Neural cell (in vitro differentiated cells): Measurements from ENCODE around the gene UBC. TPM values are rescaled to one million over a fixed set of nuclear protein-coding genes. Genes with fewer than 3 reads are reported as not detected.

ENCODE experiments used
- H2AFZ ChIP-seq: fragments of 200-600, 300-800 bp; sonication (generic), shearing (Covaris generic); 2 replicates; pipeline ENCODE4 v1.6.0; 2014; ENCODE audit warnings: low read depth, mild to moderate bottlenecking, antibody characterized with exemption, low read length, moderate library complexity
- H3F3A ChIP-seq: fragments of 200-600 bp; shearing (Covaris generic); 2 replicates; pipeline ENCODE4 v1.6.1; 2016; ENCODE audit warnings: mild to moderate bottlenecking, moderate library complexity, mixed read lengths, antibody characterized with exemption, low read length; ENCODE audit not compliant: insufficient read depth, poor library complexity, severe bottlenecking
- H3K27ac ChIP-seq: fragments of 200-600, 300-800 bp; sonication (generic), shearing (Covaris generic); 2 replicates; pipeline ENCODE4 v1.5.1; 2014; ENCODE audit warnings: mild to moderate bottlenecking, low read length, moderate library complexity
- H3K27me3 ChIP-seq: fragments of 300-800, 200-600 bp; sonication (generic), shearing (Covaris generic); 2 replicates; pipeline ENCODE4 v1.6.0; 2014; ENCODE audit warnings: mild to moderate bottlenecking, low read depth, low read length, moderate library complexity; ENCODE audit not compliant: insufficient read depth
- H3K36me3 ChIP-seq: fragments of 300-800, 200-600 bp; sonication (generic), shearing (Covaris generic); 2 replicates; pipeline ENCODE4 v1.5.1; 2014; ENCODE audit warnings: mild to moderate bottlenecking, antibody characterized with exemption, low read length, moderate library complexity; ENCODE audit not compliant: insufficient read depth
- H3K4me2 ChIP-seq: fragments of 300-800, 200-600 bp; sonication (generic), shearing (Covaris generic); 2 replicates; pipeline ENCODE4 v1.6.0; 2014; ENCODE audit warnings: mild to moderate bottlenecking, low read length
- H3K4me3 ChIP-seq: fragments of 300-800, 200-600 bp; sonication (generic), shearing (Covaris generic); 2 replicates; pipeline ENCODE4 v1.5.1; 2014; ENCODE audit warnings: mild to moderate bottlenecking, low read length, moderate library complexity
- H3K79me2 ChIP-seq: fragments of 200-600 bp; shearing (Covaris generic); replicated peaks from 2 replicates; pipeline ENCODE4 v1.6.0; 2014; ENCODE audit warnings: mild to moderate bottlenecking, low read length, moderate library complexity; ENCODE audit not compliant: insufficient read depth
- H3K9ac ChIP-seq: fragments of 300-800, 200-600 bp; sonication (generic), shearing (Covaris generic); 2 replicates; pipeline ENCODE4 v1.6.1; 2016; ENCODE audit warnings: mild to moderate bottlenecking, low read length, mixed read lengths
- H3K9me2 ChIP-seq: fragments of 200-600 bp; shearing (Covaris generic); 2 replicates; pipeline ENCODE4 v1.6.1; 2016; ENCODE audit warnings: mild to moderate bottlenecking, low read length, mixed read lengths; ENCODE audit not compliant: insufficient read depth
- H3K9me3 ChIP-seq: fragments of 200-600, 300-800 bp; sonication (generic), shearing (Covaris generic); 2 replicates; pipeline ENCODE4 v1.6.1; 2016; ENCODE audit warnings: mild to moderate bottlenecking, mixed run types, low read length, moderate library complexity, mixed read lengths
- H4K20me1 ChIP-seq: fragments of 200-600 bp; shearing (Covaris generic); 2 replicates; pipeline ENCODE4 v1.6.1; 2016; ENCODE audit warnings: mild to moderate bottlenecking, mixed run types; ENCODE audit not compliant: insufficient read depth
- EP300 ChIP-seq: fragments of 450-650 bp; conservative IDR thresholded peaks from 2 replicates; pipeline ENCODE4 v1.6.1; 2014; ENCODE audit warnings: antibody characterized with exemption, mild to moderate bottlenecking, moderate library complexity; ENCODE audit not compliant: poor library complexity, severe bottlenecking
- EZH2 ChIP-seq: fragments of 200-600, 300-800 bp; shearing (Covaris generic), sonication (generic); IDR thresholded peaks from 2 replicates; pipeline ENCODE4 v1.6.1; 2014; ENCODE audit warnings: antibody characterized with exemption, low read length, borderline replicate concordance, mild to moderate bottlenecking; ENCODE audit not compliant: insufficient read depth, poor library complexity, severe bottlenecking
- MXI1 ChIP-seq: fragments of 450-650 bp; conservative IDR thresholded peaks from 2 replicates; pipeline ENCODE4 v1.6.1; 2014; ENCODE audit warnings: antibody characterized with exemption, mild to moderate bottlenecking; ENCODE audit not compliant: poor library complexity, severe bottlenecking
- POLR2AphosphoS5 ChIP-seq: IDR thresholded peaks from 2 replicates; pipeline ENCODE4 v1.6.1; 2012
- SMC3 ChIP-seq: fragments of 450-650 bp; conservative IDR thresholded peaks from 2 replicates; pipeline ENCODE4 v1.6.1; 2014; ENCODE audit warnings: antibody characterized with exemption, mild to moderate bottlenecking, moderate library complexity; ENCODE audit not compliant: poor library complexity
- TAF1 ChIP-seq: IDR thresholded peaks from 2 replicates; pipeline ENCODE4 v1.6.1; 2012; ENCODE audit warnings: low read depth
- polyA plus RNA-seq: library from polyadenylated mRNA; depleted of rRNA; stranded (reverse); fragments of >200 nt; gene quantifications from 2 replicates; pipeline ENCODE4 v1.2.3, GENCODE V29; 2014
- TF ChIP-seq, protein P1 (sequence below): fragments of 450-650 bp; IDR thresholded peaks from 2 replicates; pipeline ENCODE4 v1.5.1; 2014; ENCODE audit warnings: antibody characterized with exemption, mild to moderate bottlenecking, moderate library complexity; ENCODE audit not compliant: poor library complexity, severe bottlenecking
- TF ChIP-seq, protein P2 (sequence below): IDR thresholded peaks from 2 replicates; pipeline ENCODE4 v1.6.1; 2012; ENCODE audit warnings: borderline replicate concordance

Gene UBC
- polyA plus RNA-seq, 1 donor from 2014 or later: 1,177 TPM

DNA sequence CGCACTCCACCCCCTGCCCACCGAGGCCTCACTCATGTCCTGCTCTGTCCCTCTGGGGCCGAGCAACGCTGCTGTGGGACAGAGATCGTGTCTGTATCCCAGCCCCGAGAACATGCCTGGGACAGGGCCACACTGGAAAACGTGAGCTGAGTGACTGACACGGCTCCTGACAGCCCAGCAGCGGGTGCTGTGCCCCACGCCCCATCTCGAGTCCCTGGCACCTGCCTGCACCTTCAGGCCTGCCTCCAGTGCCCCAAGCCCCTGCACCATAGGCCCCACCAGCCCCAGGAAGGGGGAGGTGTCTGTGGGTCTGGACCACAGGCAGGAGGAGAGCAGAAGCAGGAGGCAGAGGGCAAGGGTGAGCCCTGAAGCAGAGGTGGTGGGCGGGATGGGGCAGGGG, 34.6 kb upstream of the UBC start:
- Histone ChIP-seq H2AFZ (no peak overlapping the region), H3K36me3 (no peaks in the 10 kb centered on the region), H3K4me3 (no peak overlapping the region)

DNA sequence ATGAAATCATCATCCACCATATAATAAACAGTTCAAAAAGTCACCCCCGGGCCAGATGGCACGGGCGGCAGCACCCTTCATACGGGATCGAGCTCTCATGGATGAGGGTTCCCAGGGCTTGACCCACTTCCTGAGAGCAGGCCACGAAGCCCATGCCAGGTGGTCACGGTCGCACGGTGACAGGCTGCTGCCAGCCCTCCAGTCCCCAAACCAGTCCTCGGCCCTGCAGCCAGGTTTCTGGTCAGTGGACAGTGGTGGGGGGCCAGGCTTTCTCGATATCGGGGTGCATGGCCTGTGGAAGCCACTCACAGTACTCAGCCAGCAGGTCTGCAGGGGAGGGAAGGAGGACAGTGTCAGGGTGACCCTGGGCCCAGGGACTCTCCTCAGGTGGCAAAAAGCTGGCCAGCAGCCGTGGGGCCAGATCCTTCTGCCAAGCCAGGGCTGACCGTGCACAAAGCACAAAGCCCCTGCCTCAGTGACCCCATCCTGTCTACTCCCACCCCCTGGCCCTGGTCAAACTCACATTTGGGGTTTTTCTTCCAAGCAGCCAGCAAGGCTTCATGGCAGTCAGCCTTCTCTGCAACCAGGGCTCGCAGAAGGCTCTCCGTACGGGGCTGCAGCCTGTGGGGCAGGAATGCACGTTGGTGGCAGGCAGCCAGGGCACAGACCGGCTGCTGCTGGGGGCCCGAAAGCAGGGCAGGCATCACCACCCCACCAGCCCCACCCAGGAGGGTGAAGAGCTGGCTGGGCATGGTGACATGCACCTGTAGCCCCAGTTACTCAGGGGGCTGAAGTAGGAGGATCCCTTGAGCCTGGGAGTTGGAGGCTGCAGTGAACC, 33.3 kb upstream of the UBC start:
- Histone ChIP-seq H3K9me2 (no peaks in the 10 kb centered on the region), H4K20me1 (no peaks in the 10 kb centered on the region)
- TF ChIP-seq EZH2 (no peak), POLR2AphosphoS5 (no peak), TAF1 (no peak)
- TF ChIP-seq, protein P1, sequence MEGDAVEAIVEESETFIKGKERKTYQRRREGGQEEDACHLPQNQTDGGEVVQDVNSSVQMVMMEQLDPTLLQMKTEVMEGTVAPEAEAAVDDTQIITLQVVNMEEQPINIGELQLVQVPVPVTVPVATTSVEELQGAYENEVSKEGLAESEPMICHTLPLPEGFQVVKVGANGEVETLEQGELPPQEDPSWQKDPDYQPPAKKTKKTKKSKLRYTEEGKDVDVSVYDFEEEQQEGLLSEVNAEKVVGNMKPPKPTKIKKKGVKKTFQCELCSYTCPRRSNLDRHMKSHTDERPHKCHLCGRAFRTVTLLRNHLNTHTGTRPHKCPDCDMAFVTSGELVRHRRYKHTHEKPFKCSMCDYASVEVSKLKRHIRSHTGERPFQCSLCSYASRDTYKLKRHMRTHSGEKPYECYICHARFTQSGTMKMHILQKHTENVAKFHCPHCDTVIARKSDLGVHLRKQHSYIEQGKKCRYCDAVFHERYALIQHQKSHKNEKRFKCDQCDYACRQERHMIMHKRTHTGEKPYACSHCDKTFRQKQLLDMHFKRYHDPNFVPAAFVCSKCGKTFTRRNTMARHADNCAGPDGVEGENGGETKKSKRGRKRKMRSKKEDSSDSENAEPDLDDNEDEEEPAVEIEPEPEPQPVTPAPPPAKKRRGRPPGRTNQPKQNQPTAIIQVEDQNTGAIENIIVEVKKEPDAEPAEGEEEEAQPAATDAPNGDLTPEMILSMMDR: no peak

More for the DNA sequence above, 34.6 kb upstream of the UBC start:
- no peaks in the 10 kb centered on the region for H3K9me2 ChIP-seq
- H3K9ac ChIP-seq: no peak overlapping the region
- no peaks in the 10 kb centered on the region for H3K27me3 ChIP-seq
- no peak for TF ChIP-seq MXI1
- TF ChIP-seq EP300: no peak
- TF ChIP-seq, protein P2, sequence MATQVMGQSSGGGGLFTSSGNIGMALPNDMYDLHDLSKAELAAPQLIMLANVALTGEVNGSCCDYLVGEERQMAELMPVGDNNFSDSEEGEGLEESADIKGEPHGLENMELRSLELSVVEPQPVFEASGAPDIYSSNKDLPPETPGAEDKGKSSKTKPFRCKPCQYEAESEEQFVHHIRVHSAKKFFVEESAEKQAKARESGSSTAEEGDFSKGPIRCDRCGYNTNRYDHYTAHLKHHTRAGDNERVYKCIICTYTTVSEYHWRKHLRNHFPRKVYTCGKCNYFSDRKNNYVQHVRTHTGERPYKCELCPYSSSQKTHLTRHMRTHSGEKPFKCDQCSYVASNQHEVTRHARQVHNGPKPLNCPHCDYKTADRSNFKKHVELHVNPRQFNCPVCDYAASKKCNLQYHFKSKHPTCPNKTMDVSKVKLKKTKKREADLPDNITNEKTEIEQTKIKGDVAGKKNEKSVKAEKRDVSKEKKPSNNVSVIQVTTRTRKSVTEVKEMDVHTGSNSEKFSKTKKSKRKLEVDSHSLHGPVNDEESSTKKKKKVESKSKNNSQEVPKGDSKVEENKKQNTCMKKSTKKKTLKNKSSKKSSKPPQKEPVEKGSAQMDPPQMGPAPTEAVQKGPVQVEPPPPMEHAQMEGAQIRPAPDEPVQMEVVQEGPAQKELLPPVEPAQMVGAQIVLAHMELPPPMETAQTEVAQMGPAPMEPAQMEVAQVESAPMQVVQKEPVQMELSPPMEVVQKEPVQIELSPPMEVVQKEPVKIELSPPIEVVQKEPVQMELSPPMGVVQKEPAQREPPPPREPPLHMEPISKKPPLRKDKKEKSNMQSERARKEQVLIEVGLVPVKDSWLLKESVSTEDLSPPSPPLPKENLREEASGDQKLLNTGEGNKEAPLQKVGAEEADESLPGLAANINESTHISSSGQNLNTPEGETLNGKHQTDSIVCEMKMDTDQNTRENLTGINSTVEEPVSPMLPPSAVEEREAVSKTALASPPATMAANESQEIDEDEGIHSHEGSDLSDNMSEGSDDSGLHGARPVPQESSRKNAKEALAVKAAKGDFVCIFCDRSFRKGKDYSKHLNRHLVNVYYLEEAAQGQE: no peak
- TF ChIP-seq EZH2: no peak
- TF ChIP-seq, protein P1: no peak
- no peak for TF ChIP-seq SMC3
- TF ChIP-seq POLR2AphosphoS5: no peak
- no peak for TF ChIP-seq TAF1
- no peak overlapping the region for H3K27ac ChIP-seq
- H3K79me2 ChIP-seq: no peaks in the 10 kb centered on the region
- no peak overlapping the region for H3K4me2 ChIP-seq
- no peaks in the 10 kb centered on the region for H4K20me1 ChIP-seq
- H3F3A ChIP-seq: no peaks in the 10 kb centered on the region
- H3K9me3 ChIP-seq: no peaks in the 10 kb centered on the region

More for the DNA sequence above, 33.3 kb upstream of the UBC start:
- H3K27me3 ChIP-seq: no peaks in the 10 kb centered on the region
- H2AFZ ChIP-seq: no peak overlapping the region
- no peaks in the 10 kb centered on the region for H3K9me3 ChIP-seq
- H3K36me3 ChIP-seq: no peaks in the 10 kb centered on the region
- H3F3A ChIP-seq: no peaks in the 10 kb centered on the region
- no peak overlapping the region for H3K4me3 ChIP-seq
- H3K4me2 ChIP-seq: no peak overlapping the region
- H3K27ac ChIP-seq: no peak overlapping the region
- H3K9ac ChIP-seq: no peak overlapping the region
- H3K79me2 ChIP-seq: no peaks in the 10 kb centered on the region
